Midbrain (tissue), 1 donor: ENCODE results near the gene SGTB.
"Not testable (repeated sequence)": the region's sequence is repeated elsewhere in the genome, so short reads cannot be mapped to it uniquely, and the experiment has no call there.

Source experiments
- DNase-seq: peaks from one replicate; lab custom pipeline; 2025; lab: John Stamatoyannopoulos, UW

The SGTB gene

DNA sequence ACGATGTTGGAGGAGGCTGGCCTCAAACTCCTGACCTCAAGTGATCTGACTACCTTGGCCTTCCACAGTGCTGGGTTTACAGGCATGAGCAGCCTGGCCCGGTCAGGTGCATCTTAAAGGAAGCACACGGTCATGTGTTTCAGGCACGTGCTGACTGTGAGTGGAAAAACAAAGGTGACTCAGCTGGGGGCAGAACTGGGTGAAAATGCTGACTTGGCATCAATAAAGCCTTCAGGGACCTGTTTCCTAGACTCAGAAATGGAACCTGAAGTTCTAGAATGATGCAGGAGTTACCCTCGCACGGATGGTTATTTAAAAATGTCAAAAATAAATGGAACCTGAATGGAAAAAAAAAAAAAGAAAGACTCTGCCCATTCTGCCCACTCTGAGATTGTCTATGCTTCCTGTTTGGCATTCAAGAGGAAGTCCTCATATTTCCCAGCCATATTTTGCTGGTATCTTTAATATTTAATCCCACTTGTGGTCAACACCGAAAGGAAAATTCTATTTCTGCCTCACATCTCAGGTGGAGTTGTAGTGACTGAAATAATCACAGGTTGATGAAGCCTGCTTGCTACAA lies 12.4 kb upstream of the SGTB start:
- not testable (repeated sequence) for DNase-seq

GRCh38 chr5:65732046-65732445 lies 10.1 kb upstream of the SGTB start:
- DNase-seq, result not testable (repeated sequence)

DNA sequence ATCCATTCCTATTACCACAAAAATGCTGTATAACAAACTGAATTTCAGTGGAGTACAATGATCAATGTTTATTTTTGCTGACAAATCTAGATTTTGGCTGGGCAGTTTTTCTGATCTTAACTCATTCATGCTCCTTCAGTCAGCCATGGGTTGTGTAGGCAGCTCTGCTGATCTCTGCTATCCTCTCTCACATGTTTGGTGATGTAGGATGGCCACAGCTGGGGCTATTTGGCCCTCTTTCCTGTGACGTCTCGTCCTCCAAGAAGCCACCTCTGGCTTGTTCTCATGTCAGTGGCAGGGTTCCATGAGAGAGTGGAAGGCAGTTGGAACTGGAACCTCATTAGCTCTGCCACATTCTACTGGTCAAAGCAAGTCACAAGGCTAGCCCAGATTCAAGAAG lies 9.0 kb upstream of the SGTB start:
- DNase-seq, result no peak

DNA sequence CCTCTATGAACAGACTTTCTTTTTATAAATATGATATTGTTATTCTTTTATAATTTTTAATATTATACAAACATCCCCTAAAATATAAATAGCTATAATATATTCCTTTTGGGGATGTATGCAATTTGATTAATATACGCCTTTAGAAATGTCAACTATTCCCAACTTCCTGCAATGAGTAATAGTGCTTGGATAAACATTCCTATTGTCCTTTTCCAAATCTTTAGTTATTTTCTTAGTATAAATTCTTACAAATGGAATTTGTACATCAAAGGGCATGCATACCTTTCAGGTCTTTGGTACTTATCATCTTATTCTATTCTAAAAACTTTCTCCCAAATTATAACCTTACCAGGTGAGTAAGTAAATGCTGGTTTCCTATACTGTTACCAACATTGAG lies 6.3 kb upstream of the SGTB start:
- no peak for DNase-seq

- DNase-seq, result no peak
Measured at GRCh38 chr5:65727491-65728156, 5.7 kb upstream of the SGTB start.

- DNase-seq, result peak; percentile 69
Measured at GRCh38 chr5:65722575-65723403, 880 bp upstream of the SGTB start.

DNA sequence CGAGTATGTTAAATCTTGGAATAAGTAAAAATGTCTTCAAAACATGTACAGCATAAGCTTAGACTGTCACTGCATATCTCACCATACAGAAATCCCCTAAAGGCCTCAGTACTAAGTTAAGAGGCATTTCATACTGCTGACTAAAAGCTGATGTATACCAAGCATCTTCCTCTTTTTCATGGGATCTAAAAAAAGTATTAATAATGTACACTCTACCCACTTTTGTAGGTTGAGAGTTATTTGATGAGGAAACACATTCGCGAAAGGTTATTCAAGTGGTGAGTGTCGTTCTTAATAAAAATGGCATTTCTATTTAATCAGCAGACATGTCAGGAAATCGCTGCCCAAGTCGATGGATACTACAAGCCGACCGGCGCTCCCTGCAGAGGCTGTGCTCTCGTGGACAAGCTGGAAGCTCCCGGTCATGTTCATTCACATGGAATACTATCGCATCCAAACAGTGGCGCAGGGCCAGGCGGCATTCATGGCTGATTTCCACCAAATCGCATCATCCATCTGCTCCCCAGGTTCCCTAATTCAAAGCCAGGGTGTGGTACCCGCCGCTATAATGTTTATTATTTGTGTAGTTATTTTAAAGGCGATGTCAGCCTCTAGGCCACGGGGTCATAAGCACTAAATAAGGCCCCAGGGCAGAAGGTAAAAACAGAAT lies 724 bp downstream of the SGTB start:
- DNase-seq, result peak; percentile 39

- DNase-seq, result no peak
Measured at GRCh38 chr5:65718576-65719310, 3.2 kb downstream of the SGTB start.

- no peak for DNase-seq
Measured at GRCh38 chr5:65708145-65708544, 13.8 kb downstream of the SGTB start.

GRCh38 chr5:65707663-65708062 lies 14.2 kb downstream of the SGTB start:
- DNase-seq, result no peak

DNA sequence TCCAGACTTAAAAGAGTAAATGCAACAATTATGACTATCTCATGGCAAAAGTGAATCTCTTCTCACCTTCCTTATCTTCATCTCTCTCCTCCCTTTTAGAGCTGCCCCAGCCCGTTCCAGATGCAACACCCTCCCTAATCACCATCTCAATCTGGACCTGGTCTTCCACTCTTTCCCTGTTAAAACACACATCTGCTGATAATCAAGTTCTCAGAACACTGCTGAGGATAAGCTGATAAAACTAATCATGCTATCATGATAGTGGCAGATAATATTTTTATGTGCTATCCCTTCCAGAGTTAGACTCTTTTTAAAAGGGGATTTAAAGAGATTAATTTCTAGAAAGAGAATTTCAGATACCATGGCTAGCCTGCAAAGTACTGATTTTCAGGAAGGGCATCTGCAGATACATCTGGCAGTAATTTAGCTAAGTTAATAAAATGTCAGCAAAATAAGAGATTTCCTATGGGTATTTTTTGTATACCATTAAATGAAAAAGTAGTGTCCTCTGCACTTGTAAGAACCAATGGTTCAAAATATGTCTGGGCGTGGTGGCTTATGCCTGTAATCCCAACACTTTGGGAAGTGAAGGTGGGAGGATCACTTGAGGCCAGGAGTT lies 17.2 kb downstream of the SGTB start:
- DNase-seq, result no peak

GRCh38 chr5:65702036-65702435 lies 19.9 kb downstream of the SGTB start:
- no peak for DNase-seq

DNA sequence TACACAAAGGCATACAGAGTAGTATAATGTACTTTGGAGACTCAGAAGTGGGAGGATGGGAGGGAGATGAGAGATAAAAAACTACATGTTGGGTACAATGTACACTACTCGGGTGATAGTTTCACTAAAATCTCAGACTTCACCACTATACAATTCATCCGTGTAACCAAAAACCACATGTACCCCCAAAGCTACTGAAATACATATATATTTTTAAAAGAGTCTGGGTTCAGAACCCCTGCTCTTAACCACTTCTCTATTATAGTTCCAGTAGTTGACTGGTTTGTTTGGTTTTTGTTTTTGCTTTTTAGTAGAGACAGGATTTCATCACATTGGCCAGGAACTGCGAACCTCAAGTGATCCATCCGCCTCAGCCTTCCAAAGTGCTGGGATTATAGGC lies 22.6 kb downstream of the SGTB start:
- DNase-seq, result no peak

DNA sequence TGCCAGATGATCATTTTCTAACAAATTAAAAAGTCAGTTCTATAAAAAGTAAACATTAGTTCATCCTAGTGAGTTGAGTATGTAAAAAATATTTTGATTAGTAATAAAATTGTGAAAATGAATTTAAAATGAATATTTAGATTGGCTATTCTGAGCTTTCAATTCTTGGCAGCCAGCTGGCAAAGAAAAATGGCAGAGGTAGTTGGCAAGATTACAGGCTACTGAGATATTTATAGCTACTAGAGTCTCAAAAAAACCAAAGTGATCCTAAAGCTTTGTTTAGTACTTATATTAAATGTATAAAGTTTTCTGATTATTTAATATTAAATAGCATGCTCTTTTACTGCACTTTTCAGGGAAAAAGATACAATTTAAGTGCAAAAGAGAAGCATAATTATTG lies 25.0 kb downstream of the SGTB start:
- DNase-seq, result no peak

- DNase-seq, result peak; percentile 51
Measured at GRCh38 chr5:65695896-65696295, 26.0 kb downstream of the SGTB start.

- DNase-seq, result no peak
Measured at GRCh38 chr5:65695162-65695755, 26.6 kb downstream of the SGTB start.

- DNase-seq, result no peak
Measured at GRCh38 chr5:65693121-65693520, 28.8 kb downstream of the SGTB start.

GRCh38 chr5:65682148-65682547 lies 39.8 kb downstream of the SGTB start:
- no peak for DNase-seq

DNA sequence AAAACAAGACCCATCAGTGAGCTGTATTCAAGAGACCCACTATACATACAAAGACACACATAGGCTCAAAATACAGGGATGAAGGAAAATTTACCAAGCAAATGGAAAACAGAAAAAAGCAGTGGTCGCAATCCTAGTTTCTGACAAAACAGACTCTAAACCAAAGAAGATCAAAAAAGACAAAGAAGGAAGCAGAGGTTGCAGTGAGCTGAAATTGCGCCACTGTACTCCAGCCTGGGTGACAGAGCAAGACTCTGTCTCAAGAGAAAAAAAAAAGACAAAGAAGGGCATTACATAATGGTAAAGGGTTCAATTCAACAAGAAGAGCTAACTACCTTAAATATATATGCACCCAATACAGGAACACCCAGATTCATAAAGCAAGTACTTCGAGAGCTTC lies 45.9 kb downstream of the SGTB start:
- not testable (repeated sequence) for DNase-seq

GRCh38 chr5:65674749-65675148 lies 47.2 kb downstream of the SGTB start:
- no peak for DNase-seq

DNA sequence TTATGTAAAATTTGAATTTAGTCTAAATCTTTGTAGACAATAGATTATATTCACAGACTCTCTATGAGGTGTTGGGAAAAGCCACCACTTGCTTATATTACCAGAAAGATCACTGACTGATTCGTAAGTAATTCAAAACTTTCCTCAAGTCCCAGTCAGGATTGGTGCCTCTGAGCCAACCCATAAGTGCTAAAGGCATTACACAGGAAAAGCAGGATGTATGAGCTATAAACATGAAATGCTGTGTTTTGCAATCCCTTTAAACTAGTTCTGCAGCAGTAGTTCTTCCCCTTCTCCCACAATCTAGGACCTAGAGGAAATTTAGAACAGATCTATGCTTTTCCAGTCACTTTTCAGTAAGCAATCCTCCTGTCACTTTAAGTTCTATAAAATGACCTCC lies 49.1 kb downstream of the SGTB start:
- DNase-seq, result no peak
